Bronchial epithelial cell (primary cell): ENCODE measurements around the gene CD28. TPM values are rescaled to one million over a fixed set of nuclear protein-coding genes. Genes with fewer than 3 reads are reported as not detected.

Experiments used
- DNase-seq: peaks from one replicate; pipeline ENCODE4 v3.0.0-alpha.2; 2010; ENCODE audit warnings: low read depth
- FAIRE-seq: peaks from 2 replicates; lab custom pipeline; 2011; peaks lifted over from hg19 to GRCh38; lab: Jason Lieb, UNC
- H3K27me3 ChIP-seq: 2 replicates; pipeline ENCODE4 v1.5.1; 2011; ENCODE audit warnings: low read length; ENCODE audit not compliant: control insufficient read depth, insufficient read depth
- H3K36me3 ChIP-seq: 2 replicates; pipeline ENCODE4 v1.5.1; 2011; ENCODE audit warnings: low read length; ENCODE audit not compliant: control insufficient read depth, insufficient read depth
- H3K4me3 ChIP-seq: 2 replicates; pipeline ENCODE4 v1.5.1; 2011; ENCODE audit warnings: mild to moderate bottlenecking, low read depth, low read length, control low read depth
- total RNA-seq: library from RNA; depleted of rRNA; stranded (reverse); fragments of >200 nt; gene quantifications from 2 replicates; pipeline ENCODE4 v1.2.1, GENCODE V29; 2014
- TF ChIP-seq, protein P1 (sequence below): IDR thresholded peaks from 2 replicates; pipeline ENCODE4 v1.5.1; 2011; ENCODE audit warnings: mild to moderate bottlenecking, moderate library complexity, low read length, control low read depth, inconsistent platforms; ENCODE audit not compliant: insufficient read depth, severe bottlenecking

Gene CD28
- total RNA-seq, 1 donor from 2014 or later: not detected

GRCh38 chr2:203683421-203683820 lies 23.0 kb upstream of the CD28 start:
- H3K27me3 ChIP-seq: no peaks in the 10 kb centered on the region
- no peaks in the 10 kb centered on the region for H3K36me3 ChIP-seq
- no peak for DNase-seq
- FAIRE-seq: no peak
- no peak overlapping the region for H3K4me3 ChIP-seq
- TF ChIP-seq, protein P1, sequence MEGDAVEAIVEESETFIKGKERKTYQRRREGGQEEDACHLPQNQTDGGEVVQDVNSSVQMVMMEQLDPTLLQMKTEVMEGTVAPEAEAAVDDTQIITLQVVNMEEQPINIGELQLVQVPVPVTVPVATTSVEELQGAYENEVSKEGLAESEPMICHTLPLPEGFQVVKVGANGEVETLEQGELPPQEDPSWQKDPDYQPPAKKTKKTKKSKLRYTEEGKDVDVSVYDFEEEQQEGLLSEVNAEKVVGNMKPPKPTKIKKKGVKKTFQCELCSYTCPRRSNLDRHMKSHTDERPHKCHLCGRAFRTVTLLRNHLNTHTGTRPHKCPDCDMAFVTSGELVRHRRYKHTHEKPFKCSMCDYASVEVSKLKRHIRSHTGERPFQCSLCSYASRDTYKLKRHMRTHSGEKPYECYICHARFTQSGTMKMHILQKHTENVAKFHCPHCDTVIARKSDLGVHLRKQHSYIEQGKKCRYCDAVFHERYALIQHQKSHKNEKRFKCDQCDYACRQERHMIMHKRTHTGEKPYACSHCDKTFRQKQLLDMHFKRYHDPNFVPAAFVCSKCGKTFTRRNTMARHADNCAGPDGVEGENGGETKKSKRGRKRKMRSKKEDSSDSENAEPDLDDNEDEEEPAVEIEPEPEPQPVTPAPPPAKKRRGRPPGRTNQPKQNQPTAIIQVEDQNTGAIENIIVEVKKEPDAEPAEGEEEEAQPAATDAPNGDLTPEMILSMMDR: no peak

DNA sequence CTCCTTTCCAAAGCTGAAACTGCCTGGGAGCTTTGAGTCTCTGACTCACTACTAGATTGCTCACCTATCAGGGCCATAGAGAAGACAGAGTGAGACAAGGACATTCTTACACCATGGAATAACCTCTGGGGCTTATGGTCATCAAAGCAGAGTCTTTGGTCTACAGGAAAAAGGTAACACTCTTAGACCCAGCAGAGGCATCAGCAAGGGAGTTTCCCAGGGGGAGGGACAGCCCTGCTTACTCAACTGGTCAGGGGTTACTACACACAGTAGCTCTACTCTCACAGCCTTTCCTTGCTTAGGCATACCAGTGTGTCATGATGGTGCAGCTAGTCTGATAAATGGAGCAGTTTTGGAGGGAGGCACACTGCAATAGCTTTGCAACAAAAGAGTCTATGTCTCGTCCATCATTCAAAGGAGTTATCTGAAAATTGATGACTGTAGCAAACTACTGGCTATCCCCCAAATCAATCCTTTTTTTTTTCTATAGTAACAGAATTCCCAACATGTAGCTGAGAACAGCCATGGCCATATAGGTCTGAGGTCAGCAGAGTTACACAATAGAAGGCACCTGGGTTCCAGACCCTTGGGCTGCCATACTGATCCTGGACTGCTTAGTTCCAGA lies 22.4 kb upstream of the CD28 start:
- FAIRE-seq (no peak), DNase-seq (peak; percentile 99)
- Histone ChIP-seq H3K36me3 (no peaks in the 10 kb centered on the region), H3K27me3 (no peaks in the 10 kb centered on the region), H3K4me3 (no peak overlapping the region)
- TF ChIP-seq, protein P1: no peak

DNA sequence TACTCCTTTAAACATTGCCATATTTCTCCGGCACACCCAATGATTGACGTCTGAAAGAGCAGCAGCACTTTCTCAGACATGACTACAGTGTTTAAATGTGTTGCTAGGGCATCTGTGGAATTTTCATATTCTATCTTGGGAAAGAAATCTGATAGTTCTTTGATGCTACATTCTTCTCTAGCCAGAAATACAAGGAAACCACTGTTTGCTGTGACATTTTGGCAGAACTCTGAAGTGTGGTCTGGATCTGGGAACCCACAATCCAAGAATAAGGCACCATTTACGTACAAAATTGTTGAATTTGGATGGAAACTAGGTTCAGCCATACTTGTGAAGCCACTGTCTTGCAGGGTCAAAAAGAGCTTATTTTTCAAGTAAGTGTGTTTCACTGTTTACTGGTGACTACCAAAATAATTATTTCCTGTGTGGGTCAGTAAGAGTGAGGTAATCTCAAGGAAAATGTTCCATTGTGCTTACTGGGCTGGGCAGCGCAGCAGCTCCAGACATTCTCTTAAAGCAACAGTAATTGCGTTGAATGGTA lies 21.3 kb upstream of the CD28 start:
- H3K27me3 ChIP-seq: no peaks in the 10 kb centered on the region
- H3K4me3 ChIP-seq: no peak overlapping the region
- FAIRE-seq: no peak
- DNase-seq: peak; percentile 93
- no peaks in the 10 kb centered on the region for H3K36me3 ChIP-seq
- TF ChIP-seq, protein P1: no peak

- FAIRE-seq (no peak), DNase-seq (peak; percentile 89)
- TF ChIP-seq, protein P1: no peak
These were observed 20.5 kb upstream of the CD28 start for GRCh38 chr2:203685789-203686420.

DNA sequence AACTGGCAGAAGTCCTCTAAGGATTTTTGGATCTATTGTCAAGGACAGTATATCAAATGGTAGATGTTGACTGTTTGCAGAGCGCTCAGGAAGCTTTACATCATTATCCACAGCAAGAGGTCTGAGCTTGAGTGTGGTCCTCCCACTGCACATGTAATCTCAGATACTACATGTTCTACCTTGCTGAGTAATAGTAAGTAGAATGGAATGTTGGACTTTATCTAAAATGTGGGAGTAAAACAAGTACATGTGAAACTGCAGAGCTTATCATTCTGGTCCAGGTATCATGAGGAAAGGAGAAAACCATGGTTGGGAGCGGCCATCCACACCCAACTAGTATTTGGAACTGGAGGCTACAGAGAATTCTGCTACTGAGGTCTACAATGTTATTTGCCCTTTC lies 19.3 kb upstream of the CD28 start:
- TF ChIP-seq, protein P1: no peak
- Histone ChIP-seq H3K27me3 (no peaks in the 10 kb centered on the region), H3K36me3 (no peaks in the 10 kb centered on the region), H3K4me3 (no peak overlapping the region)
- FAIRE-seq: no peak
- DNase-seq: peak; percentile 98

More at GRCh38 chr2:203685789-203686420, 20.5 kb upstream of the CD28 start:
- H3K27me3 ChIP-seq: no peaks in the 10 kb centered on the region
- no peak overlapping the region for H3K4me3 ChIP-seq
- no peaks in the 10 kb centered on the region for H3K36me3 ChIP-seq

DNA sequence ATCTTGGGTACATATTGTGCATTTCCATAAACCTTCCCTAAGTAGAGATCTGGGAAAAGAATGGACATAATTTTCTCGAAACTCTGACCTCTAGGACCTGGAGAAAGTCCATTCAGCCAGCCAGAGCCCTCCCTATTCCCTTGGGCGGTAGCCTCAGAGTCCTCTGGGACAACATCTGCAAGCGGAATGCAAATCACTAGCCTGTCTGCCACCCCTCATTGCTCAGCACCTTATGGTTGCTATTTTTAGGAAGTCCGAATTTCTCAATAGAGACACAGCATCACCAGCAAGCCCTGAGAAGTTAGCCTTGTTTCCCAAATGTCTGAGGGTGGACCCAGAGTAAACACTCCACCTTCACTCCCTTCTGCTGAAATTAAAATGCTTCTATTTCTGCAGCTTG lies 17.6 kb upstream of the CD28 start:
- Histone ChIP-seq H3K36me3 (no peaks in the 10 kb centered on the region), H3K4me3 (no peak overlapping the region)
- FAIRE-seq: no peak

More for the DNA sequence above, 17.6 kb upstream of the CD28 start:
- TF ChIP-seq, protein P1: no peak
- peak; percentile 25 for DNase-seq
- no peaks in the 10 kb centered on the region for H3K27me3 ChIP-seq
